ENCODE measurements around the gene DDN.

DNA sequence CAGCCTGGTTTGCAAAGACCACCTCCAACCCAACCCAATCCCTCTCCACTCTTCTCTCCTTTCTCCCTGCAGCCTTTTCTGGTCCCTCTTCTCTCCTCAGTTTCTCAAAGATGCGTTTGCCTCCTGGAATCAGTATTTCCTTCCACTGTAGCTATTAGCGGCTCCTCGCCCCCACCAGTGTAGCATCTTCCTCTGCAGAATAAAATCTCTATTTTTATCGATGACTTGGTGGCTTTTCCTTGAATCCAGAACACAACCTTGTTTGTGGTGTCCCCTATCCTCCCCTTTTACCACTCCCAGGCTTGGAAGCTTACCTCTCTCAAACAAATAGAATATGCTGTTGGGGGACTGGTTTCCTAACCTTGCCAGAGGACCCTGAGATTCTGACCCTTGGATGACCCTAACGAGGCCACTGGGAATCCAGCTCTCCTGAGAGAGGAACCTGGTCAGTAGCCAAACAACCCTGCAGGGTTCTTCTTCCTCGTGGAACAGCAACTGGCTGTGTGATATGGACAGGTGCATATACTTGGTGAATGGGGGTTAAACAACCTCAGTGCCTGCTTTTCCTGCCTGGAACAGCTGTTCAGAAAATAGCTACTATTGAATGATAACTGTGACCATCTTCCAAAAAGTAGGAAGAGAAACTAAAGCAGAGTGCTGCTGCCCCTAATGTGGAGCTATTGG is 16.6 kb downstream of the DDN start:
- TF ChIP-seq, protein P1, sequence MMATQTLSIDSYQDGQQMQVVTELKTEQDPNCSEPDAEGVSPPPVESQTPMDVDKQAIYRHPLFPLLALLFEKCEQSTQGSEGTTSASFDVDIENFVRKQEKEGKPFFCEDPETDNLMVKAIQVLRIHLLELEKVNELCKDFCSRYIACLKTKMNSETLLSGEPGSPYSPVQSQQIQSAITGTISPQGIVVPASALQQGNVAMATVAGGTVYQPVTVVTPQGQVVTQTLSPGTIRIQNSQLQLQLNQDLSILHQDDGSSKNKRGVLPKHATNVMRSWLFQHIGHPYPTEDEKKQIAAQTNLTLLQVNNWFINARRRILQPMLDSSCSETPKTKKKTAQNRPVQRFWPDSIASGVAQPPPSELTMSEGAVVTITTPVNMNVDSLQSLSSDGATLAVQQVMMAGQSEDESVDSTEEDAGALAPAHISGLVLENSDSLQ (IDR thresholded peaks at IDR 0.05) = no peak
- TF ChIP-seq EP300 (IDR thresholded peaks at IDR 0.05; ENCODE audit: borderline replicate concordance in 1 of 2, control insufficient read depth in 1 of 2, low read depth in 2 of 2, low read length in 2 of 2) = no peak
- no peak for TF ChIP-seq POLR2A (IDR thresholded peaks at IDR 0.05; ENCODE audit: low read depth, low read length)
- TF ChIP-seq MEF2B (IDR thresholded peaks at IDR 0.05; ENCODE audit: partially characterized antibody, poor library complexity, severe bottlenecking) = no peak
- no peak for TF ChIP-seq POLR2AphosphoS5 (IDR thresholded peaks at IDR 0.05; ENCODE audit: low read length)
- TF ChIP-seq, protein P2, sequence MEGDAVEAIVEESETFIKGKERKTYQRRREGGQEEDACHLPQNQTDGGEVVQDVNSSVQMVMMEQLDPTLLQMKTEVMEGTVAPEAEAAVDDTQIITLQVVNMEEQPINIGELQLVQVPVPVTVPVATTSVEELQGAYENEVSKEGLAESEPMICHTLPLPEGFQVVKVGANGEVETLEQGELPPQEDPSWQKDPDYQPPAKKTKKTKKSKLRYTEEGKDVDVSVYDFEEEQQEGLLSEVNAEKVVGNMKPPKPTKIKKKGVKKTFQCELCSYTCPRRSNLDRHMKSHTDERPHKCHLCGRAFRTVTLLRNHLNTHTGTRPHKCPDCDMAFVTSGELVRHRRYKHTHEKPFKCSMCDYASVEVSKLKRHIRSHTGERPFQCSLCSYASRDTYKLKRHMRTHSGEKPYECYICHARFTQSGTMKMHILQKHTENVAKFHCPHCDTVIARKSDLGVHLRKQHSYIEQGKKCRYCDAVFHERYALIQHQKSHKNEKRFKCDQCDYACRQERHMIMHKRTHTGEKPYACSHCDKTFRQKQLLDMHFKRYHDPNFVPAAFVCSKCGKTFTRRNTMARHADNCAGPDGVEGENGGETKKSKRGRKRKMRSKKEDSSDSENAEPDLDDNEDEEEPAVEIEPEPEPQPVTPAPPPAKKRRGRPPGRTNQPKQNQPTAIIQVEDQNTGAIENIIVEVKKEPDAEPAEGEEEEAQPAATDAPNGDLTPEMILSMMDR (IDR thresholded peaks at IDR 0.05 in 2 of 3, conservative IDR thresholded peaks at IDR 0.05 in 1 of 3; ENCODE audit: control insufficient read depth in 2 of 3, extremely low read depth in 1 of 3, insufficient read depth in 1 of 3, low read depth in 3 of 3, low read length in 3 of 3) = no peak
- no peak for TF ChIP-seq BMI1 (IDR thresholded peaks at IDR 0.05; ENCODE audit: borderline replicate concordance)
- no peak for TF ChIP-seq RCOR1 (conservative IDR thresholded peaks at IDR 0.05; ENCODE audit: low read depth, low read length)
- TF ChIP-seq PAX8 (IDR thresholded peaks at IDR 0.05) = no peak
- no peak for TF ChIP-seq EZH2 (IDR thresholded peaks at IDR 0.05; ENCODE audit: borderline replicate concordance, control insufficient read depth, low read depth, low read length)
- no peak for TF ChIP-seq FOXK2 (IDR thresholded peaks at IDR 0.05)
- no peak for TF ChIP-seq RB1 (IDR thresholded peaks at IDR 0.05; ENCODE audit: borderline replicate concordance)
- TF ChIP-seq, protein P3, sequence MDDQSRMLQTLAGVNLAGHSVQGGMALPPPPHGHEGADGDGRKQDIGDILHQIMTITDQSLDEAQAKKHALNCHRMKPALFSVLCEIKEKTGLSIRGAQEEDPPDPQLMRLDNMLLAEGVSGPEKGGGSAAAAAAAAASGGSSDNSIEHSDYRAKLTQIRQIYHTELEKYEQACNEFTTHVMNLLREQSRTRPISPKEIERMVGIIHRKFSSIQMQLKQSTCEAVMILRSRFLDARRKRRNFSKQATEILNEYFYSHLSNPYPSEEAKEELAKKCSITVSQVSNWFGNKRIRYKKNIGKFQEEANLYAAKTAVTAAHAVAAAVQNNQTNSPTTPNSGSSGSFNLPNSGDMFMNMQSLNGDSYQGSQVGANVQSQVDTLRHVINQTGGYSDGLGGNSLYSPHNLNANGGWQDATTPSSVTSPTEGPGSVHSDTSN (IDR thresholded peaks at IDR 0.05; ENCODE audit: insufficient replicate concordance, low read depth, low read length) = no peak

All from GM12878 (cell line).